ENCODE results near the gene CTNNA2.
A peak's percentile ranks its signal among the peaks of the same experiment; 100 is the strongest.

CTNNA2 gene

DNA sequence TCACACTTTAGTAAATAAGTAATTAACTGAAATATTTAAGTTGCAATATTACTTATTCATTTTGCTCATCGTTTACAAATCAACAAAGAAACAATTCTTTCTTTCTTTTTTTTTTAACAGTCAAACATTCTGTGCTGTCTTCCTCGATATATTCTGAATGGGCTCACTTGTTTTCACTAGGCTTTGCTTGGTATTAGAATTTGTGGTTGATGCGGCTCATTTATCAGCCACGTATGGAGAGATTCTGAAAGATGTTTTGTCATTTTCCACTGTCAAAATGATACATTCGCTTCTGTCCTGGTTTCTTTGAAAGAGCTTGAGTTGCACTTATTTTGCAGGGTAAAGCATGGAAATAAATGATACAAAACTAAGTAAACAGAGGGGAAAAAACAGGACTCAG is 468.0 kb downstream of the CTNNA2 start:
- H3K4me3 ChIP-seq (replicated peaks in 1 of 2; ENCODE audit: low read depth in 2 of 2, low read length in 2 of 2): no peak overlapping the region
- no peak for DNase-seq (ENCODE audit: low read depth in 2 of 2)
- TF ChIP-seq, protein P1, sequence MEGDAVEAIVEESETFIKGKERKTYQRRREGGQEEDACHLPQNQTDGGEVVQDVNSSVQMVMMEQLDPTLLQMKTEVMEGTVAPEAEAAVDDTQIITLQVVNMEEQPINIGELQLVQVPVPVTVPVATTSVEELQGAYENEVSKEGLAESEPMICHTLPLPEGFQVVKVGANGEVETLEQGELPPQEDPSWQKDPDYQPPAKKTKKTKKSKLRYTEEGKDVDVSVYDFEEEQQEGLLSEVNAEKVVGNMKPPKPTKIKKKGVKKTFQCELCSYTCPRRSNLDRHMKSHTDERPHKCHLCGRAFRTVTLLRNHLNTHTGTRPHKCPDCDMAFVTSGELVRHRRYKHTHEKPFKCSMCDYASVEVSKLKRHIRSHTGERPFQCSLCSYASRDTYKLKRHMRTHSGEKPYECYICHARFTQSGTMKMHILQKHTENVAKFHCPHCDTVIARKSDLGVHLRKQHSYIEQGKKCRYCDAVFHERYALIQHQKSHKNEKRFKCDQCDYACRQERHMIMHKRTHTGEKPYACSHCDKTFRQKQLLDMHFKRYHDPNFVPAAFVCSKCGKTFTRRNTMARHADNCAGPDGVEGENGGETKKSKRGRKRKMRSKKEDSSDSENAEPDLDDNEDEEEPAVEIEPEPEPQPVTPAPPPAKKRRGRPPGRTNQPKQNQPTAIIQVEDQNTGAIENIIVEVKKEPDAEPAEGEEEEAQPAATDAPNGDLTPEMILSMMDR (IDR thresholded peaks at IDR 0.05; ENCODE audit: low read depth, low read length): no peak

GRCh38 chr2:79981316-79981715 is 468.5 kb downstream of the CTNNA2 start:
- TF ChIP-seq, protein P1 (IDR thresholded peaks at IDR 0.05; ENCODE audit: low read depth, low read length): no peak
- H3K4me3 ChIP-seq (replicated peaks in 1 of 2; ENCODE audit: low read depth in 2 of 2, low read length in 2 of 2): no peak overlapping the region

DNA sequence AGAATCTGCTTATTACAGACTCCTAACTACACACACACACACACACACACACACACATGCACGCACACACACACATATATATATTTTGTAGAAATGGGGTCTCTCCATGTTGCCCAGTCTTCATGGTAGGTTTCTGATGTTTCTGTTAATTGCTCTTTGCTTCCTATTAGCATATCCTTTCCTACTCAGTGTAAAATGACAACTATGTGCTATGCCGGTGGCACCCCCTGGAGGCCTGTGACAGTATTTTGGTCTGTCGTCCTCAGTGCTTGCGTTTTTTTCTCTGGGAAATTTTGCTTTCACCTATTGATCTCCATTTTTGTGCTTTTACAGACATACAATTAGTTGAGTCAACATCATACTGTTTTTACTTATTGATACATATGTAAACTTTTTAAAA is 469.6 kb downstream of the CTNNA2 start:
- no peak overlapping the region for H3K4me3 ChIP-seq (replicated peaks in 1 of 2; ENCODE audit: low read depth in 2 of 2, low read length in 2 of 2)
- no peak for DNase-seq (ENCODE audit: low read depth in 2 of 2)
- TF ChIP-seq, protein P1 (IDR thresholded peaks at IDR 0.05; ENCODE audit: low read depth, low read length): peak; percentile 4

More at GRCh38 chr2:79981316-79981715, 468.5 kb downstream of the CTNNA2 start:
- no peak for DNase-seq (ENCODE audit: low read depth in 2 of 2)

- TF ChIP-seq, protein P1 (IDR thresholded peaks at IDR 0.05; ENCODE audit: low read depth, low read length): no peak
- no peak overlapping the region for H3K4me3 ChIP-seq (replicated peaks in 1 of 2; ENCODE audit: low read depth in 2 of 2, low read length in 2 of 2)
- DNase-seq (ENCODE audit: low read depth in 2 of 2): no peak
These were observed 471.6 kb downstream of the CTNNA2 start for GRCh38 chr2:79984476-79984875.

DNA sequence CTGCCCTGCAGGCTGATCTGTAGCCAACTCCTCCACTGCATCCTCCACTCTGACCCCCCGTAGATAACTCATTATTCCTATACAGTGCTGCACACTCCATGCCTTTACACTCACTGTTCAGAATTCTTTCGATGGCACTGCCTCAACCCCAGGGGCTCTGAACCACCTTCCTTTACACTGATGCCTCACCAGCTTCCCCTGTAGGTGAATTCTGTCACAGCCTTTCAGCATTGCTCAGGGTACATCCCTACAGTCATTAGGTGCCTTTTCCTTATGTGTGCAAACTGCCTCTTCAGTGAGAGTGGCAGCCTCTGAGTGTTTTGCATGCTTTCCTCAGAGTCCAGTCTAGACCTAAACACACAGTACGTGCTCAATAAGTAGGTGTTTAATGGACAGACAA is 472.3 kb downstream of the CTNNA2 start:
- TF ChIP-seq, protein P1 (IDR thresholded peaks at IDR 0.05; ENCODE audit: low read depth, low read length): no peak
- no peak overlapping the region for H3K4me3 ChIP-seq (replicated peaks in 1 of 2; ENCODE audit: low read depth in 2 of 2, low read length in 2 of 2)
- no peak for DNase-seq (ENCODE audit: low read depth in 2 of 2)

GRCh38 chr2:79985571-79985970 is 472.7 kb downstream of the CTNNA2 start:
- no peak overlapping the region for H3K4me3 ChIP-seq (replicated peaks in 1 of 2; ENCODE audit: low read depth in 2 of 2, low read length in 2 of 2)
- TF ChIP-seq, protein P1 (IDR thresholded peaks at IDR 0.05; ENCODE audit: low read depth, low read length): no peak
- DNase-seq (ENCODE audit: low read depth in 2 of 2): no peak

DNA sequence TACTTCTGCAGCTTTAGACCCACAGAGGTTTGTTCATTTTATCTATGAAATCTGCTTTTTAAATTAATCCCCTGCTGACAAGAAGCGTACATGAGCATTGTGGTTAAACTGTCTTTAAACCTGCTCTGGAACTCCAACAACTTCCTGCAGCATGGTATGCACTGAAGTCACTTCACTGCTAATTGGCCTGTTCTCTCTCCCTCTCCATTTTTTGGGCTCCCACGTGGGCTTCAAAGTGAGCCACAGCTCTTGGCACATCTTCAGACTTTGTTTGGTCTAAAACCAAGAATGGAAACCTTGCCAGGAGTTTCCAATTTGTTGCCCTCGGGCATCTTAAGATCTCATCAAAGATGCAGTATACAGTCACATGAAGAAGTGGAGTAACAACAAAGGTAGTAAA is 480.3 kb downstream of the CTNNA2 start:
- peak in 1 of 2 donors; percentile 12 for DNase-seq (ENCODE audit: low read depth in 2 of 2)
- TF ChIP-seq, protein P1 (IDR thresholded peaks at IDR 0.05; ENCODE audit: low read depth, low read length): no peak
- no peak overlapping the region for H3K4me3 ChIP-seq (replicated peaks in 1 of 2; ENCODE audit: low read depth in 2 of 2, low read length in 2 of 2)

All from cardiac fibroblast (primary cell).